Measurements from ENCODE around the gene MICAL3.
A peak's percentile ranks its signal among the peaks of the same experiment; 100 is the strongest.

The MICAL3 gene

GRCh38 chr22:17784776-17785175, 239.6 kb downstream of the MICAL3 start:
- DNase-seq, result no peak

GRCh38 chr22:17783773-17784480, 240.4 kb downstream of the MICAL3 start:
- DNase-seq, result no peak

DNA sequence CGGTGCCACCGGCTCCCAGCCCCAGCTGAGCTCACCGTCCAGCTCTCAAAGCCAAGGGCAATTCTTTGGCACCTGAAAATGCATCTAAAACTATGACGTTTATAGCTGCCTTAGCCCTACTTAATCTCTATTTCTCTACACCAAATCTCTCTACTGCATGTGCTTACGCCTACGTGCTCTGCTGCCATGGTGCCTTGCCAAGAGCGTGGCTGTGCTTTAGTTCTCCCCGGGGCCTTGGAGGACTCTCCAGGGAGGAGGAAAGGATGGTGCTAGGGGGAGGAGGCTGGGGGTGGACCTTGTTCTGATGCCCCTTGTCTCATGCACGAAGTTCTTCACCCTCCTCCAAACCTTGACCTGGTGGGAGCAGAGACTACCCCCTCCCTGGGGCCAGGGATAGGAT, 241.0 kb downstream of the MICAL3 start:
- DNase-seq, result no peak

DNA sequence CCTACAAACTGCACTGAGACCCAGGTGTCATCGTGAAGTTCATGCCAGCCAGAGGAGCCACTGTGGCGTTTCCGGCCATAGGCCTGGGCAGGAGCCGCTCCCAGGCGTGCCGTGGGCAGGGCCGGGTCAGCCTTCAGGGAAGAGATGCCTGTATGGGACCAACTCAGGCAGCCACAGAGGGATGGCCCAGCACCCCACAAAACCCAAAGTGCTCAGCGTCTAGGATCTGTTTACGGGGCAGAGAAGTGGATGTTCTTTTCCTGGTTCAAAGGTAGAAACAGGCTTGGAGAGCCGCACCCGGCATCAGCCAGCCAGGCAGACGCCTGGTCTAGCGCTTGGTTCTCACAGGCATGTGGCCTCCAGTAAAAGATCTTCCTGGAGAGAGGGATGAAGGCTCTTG, 241.7 kb downstream of the MICAL3 start:
- DNase-seq, result no peak

- no peak for DNase-seq
These were observed 242.2 kb downstream of the MICAL3 start for GRCh38 chr22:17782158-17782557.

- DNase-seq, result no peak
These were observed 242.9 kb downstream of the MICAL3 start for GRCh38 chr22:17781319-17782031.

DNA sequence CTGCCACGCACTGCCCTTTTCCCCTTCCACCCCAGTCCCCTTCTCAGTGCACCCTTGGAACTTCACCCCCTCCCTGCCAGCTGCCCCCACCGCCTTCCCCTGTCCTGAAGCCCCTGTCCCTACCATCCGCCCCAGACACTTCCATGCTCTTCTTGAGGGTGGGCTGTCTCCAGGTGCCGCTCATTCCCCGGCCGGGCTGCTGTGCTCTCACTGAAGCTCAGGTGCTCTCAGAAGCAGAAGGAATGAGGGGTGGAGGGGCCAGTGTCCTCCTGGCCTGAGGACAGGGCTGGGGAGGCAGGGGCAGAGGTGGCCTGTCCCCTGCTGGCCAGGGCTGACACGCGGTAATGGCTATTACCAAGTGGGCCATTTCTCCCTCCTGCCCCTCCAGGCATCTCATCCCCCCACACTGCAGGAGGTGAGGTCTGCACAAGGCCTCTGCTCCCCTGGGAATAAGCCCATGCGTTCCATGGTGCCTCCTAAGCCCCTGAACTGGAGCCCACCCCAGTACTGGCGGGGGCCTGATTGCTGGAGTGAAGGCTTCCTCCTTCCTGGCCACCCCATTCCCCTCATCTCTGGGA, 243.5 kb downstream of the MICAL3 start:
- no peak for DNase-seq

DNA sequence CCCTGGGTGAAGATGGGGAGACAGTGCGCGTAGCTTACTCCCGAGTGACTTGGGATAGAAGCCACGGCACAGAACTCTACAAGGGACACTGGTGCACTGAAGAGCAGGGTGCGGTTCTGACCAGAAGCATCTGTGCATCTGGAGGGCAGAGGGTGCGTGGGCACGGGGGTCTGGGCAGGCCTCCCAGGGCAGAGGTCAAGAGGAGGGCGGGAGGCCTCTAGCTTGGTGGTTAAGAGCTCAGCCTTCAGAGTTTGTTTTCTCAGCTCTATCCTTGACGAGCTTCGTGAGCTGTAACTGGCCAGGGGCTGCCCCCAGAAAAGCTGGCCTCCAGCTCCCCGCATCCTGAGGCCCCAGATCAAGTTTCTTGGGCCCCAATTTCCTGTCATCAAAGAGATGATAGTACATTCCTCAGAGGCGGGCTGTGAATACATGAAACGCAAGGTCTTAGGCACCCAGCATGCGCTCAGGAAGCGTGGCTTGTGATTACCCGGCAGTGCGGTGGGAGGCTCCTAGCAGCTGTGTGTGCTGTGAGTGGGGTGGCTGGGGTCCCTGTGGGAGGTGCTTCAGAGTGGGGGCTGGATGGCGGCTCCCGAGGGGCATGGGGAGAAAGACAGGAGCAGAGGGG, 244.1 kb downstream of the MICAL3 start:
- no peak for DNase-seq

DNA sequence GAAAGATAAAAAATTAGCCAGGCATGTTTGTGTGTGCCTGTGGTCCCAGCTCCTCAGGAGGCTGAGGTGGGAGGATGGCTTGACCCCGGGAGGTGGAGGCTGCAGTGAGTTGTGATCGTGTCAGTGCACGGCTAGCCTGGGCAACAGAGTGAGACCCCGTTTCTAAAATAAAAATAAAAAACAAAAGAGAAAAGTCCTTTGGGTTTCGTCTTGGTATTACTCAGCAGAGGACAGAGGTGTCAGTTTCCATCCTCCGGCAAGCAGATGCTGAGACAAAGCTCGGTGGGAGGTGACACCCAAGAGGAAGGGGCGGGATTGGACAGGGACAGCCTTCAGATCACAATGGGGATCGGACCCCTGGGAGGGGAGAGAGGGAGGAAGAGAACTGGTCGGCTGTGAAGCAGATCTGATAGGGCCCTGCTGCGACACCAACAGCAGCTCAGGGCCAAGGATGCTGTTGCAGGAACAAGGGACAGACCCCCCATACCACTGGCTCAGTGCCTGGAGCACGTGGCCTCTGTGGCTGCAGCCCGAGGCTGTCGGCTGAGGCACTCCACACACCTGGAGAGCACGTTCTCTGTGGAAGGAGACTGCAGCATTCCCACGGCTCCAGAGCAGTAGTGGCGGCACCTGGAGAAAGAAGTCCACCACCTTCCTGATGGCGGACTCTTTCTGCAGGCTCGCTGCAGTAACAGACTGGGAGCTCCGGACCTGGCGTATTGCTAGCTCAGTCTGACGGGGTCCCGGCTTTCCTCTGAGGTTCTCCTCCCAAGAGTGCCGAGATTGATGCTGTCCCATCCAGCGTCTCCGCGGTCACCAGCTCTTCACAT, 244.9 kb downstream of the MICAL3 start:
- peak; percentile 26 for DNase-seq

DNA sequence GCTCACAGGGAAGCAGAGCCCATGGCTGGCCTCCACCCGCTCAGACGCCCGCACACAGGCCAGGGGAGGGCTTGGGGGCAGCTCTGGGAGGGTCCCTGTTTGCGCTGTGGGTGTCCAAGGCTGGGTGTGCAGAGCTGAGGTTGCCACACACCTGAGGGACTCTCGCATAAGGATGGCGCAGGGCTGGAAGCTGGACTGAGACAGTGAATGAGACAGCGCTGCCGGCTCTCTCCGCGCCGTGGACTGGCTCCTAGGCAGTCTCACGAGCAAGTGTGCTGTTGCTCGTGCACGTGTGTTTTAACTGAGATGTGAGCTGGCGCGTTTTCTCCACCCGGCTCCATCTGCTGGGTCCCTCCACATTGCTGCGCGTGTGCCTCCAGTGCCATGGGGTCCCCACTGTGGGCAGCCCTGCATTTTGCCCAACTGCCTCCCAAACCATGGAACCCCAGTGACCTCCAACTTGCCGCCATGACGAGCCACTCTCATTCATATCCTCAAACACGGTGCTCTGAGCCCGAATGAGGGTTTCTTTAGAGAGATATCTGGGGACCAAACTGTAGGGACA, 245.9 kb downstream of the MICAL3 start:
- no peak for DNase-seq

GRCh38 chr22:17777717-17778044, 246.7 kb downstream of the MICAL3 start:
- no peak for DNase-seq

DNA sequence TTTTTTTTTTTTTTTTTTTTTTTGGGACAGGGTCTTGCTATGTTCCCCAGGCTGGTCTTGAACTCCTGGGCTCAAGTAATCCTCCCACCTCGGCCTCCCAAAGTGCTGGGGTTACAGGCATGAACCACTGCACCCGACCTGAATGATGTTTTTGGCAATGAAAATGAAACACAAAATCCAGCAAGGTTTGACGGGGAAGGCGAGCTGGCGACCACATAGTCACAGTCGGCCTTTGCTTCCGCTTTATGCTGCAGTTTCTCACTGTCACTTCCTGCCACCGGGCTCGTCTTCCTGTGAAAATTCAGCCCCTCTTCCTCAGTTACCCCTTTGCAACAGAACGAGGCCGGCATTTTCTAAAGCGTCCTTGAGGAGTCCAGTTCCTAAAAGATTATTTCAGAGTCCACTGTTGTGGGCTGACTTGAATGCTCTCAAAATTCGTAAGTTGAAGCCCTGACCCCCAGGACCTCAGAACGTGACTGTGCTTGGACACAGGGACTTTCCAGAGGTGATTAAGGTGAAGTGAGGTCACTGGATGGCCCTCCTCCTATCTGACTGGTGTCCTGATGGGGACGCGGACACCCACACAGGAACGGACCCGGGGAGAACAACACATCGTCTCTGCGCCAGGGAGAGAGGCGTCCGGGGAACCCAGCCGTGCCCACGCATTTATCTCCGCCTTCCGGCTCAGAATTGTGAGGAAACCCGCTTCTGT, 247.2 kb downstream of the MICAL3 start:
- DNase-seq, result no peak

DNA sequence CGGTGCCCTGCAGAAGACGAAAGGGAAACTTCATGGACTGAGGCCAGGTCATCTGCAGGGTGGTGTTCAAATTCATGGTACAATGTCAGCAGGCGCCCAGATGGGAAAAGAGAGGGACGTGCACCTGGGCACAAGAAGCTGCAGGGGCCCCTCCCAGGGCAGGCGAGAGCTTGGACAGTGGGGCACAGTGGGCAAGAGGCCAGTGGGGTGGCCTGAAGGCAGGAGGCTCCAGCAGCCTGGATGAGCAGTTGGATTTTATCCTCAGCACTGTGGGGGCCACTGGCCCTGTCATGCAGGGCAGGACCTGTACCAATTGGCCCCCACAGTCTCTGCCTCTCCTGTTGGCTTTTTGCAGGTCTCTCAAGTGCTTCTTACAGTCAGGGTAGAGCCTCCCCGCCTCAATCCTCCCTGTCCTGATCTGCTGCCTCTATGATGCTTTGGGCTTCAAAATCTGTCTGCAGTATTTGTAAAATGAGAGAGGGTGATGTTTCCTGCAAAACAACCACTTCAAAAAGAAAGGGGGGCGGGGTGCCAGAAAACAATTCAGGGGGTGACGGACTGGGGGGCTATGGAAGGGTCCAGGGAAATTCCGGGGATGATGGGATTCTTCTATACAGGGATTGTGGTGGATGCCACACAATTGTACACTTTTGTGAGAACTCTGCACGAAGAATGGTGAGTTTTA, 248.4 kb downstream of the MICAL3 start:
- no peak for DNase-seq

- no peak for DNase-seq
These were observed 249.3 kb downstream of the MICAL3 start for GRCh38 chr22:17774926-17775685.

- no peak for DNase-seq
These were observed 250.0 kb downstream of the MICAL3 start, which contains the start of gene BID for GRCh38 chr22:17774206-17774925. TSS of gene BID (minus strand) at chr22:17774469. CDS start at chr22:17750116, 24,353 bp downstream.

DNA sequence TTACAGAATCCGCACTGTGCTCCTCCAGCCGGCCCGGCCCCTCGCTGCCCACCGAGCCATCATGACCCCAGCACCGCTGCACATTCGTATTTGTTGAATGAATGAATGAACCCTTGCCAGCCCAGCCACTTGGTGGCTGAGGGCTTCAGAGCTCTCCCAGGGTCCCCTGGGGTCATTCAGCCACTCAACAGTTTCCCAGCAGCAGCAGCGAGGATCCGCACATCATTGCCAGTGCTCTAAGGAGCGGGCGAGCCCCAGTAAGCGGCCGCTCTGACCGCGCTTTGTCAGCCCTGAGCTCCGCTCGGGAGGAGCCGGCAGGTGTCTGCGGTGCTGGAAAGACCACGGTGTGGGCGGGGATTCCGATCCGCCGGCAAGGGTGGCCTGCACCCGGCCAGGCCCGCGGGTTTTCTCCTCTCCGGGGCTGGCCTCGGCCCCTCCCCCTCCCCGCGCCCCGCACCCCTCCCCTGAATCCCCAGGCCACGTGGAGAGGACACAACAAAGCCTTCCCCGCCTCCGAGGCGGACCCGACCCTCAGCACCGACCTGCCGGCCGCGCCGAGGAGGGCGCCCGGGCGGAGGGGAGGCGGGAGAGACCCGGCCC, 250.7 kb downstream of the MICAL3 start:
- DNase-seq, result peak; percentile 40

- DNase-seq, result no peak
These were observed 251.3 kb downstream of the MICAL3 start for GRCh38 chr22:17772958-17773605.

DNA sequence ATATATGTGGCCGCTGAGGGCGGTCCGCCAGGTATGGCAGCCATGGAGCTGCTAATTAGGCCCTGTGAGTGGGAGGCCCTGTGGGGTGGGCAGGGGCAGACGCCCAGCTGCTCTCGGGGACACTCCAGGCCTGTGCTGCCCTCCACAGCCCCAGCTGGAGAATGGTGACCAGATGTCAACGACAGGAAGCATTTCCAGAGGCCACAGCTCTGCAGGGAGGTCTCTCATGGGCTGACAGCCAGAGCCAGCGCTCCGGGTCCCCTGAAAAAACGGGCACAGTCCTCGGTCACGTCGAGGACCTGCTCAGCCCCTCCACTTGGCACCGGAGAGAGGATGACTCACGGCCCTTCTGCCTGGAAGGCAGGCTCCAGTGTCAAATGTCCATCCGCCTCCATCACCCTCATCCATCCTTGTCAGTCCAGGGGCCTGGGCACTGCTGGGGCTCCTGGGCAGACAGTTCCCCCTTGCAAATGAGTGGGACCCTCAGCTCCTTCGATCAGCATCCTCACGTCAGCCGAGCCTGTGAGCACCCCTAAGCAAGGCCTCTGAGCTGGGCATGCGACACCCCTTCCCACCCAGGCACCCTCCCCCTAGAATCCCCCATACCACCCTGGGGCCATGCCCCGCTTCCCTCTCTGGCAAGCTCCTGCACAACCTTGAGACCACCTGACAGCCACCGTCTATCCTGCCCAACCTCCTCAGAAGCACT, 252.0 kb downstream of the MICAL3 start:
- DNase-seq, result no peak

Data from NCI-H1436 treated with DMSO at 0.1 percent for 48 hours (cell line).